Esophagus squamous epithelium (tissue), 5 donors: Measurements from ENCODE around the gene ARHGDIB. TPM values are rescaled to one million over a fixed set of nuclear protein-coding genes. Genes with fewer than 3 reads are reported as not detected.

Source experiments
- DNase-seq: peaks from one replicate; lab custom pipeline; 2025; lab: John Stamatoyannopoulos, UW
- H3K27ac ChIP-seq, 4 donors: fragments of 200-600 bp; sonication (generic); one replicate each; pipeline ENCODE4 v1.5.1; 2016 to 2019; ENCODE audit warnings: mild to moderate bottlenecking in 1 of 4
- H3K27me3 ChIP-seq, 4 donors: fragments of 200-600 bp; sonication (generic); 1 replicate in 3 of 4; 2 replicates in 1 of 4; pipeline versions ENCODE4 v1.5.1 to v1.6.0; 2017 to 2021; ENCODE audit warnings: antibody characterized with exemption in 1 of 4
- H3K36me3 ChIP-seq, 3 donors: fragments of 200-600 bp; sonication (generic); one replicate each; pipeline ENCODE4 v1.5.1; 2016 to 2019
- H3K4me1 ChIP-seq, 3 donors: fragments of 200-600 bp; sonication (generic); one replicate each; pipeline ENCODE4 v1.5.1; 2017 to 2019
- H3K4me3 ChIP-seq, 4 donors: fragments of 200-600 bp; sonication (generic); 1 replicate in 3 of 4; 2 replicates in 1 of 4; pipeline ENCODE4 v1.5.1; 2016 to 2019; ENCODE audit warnings: mild to moderate bottlenecking in 2 of 4, moderate library complexity in 1 of 4
- H3K9me3 ChIP-seq, 3 donors: fragments of 200-600 bp; sonication (generic); one replicate each; pipeline ENCODE4 v1.5.1; 2016 to 2019
- POLR2A ChIP-seq, 4 donors: fragments of 450-650 bp; IDR thresholded peaks; one replicate each; pipeline ENCODE4 v1.6.1; 2017; ENCODE audit warnings: antibody characterized with exemption in 4 of 4, mild to moderate bottlenecking in 4 of 4, moderate library complexity in 3 of 4
- WGBS, 2 donors: methylation state at CpG; one replicate each; pipeline ENCODE4 v1.1.5; 2018; 5-methylcytosine and 5-hydroxymethylcytosine counted together
- intact Hi-C: fragments of 100-400 bp; cut with DNase I; formaldehyde crosslinking; loops from one replicate; pipeline ENCODE4 v1.15.0; 2022
- total RNA-seq, 4 donors: library from RNA; depleted of rRNA; stranded (reverse); fragments of >200 nt; gene quantifications; one replicate each; pipeline ENCODE4 v1.1.0, GENCODE V29; 2016
- TF ChIP-seq, protein P1 (sequence below), 6 experiments: fragments of 450-650 bp in 4 of 6; fragments of 200-600 bp in 2 of 6; sonication (generic) in 2 of 6; IDR thresholded peaks; one replicate each; pipeline ENCODE4 v1.5.1; 2016 to 2019; ENCODE audit warnings: antibody characterized with exemption in 6 of 6, mild to moderate bottlenecking in 4 of 6, moderate library complexity in 4 of 6
- donor health status: DM: yes; HTN: yes; CAD: no.

Gene ARHGDIB
- total RNA-seq, 4 donors from 2014 or later: 17.2 to 91.1 (median 62.0) TPM

DNA sequence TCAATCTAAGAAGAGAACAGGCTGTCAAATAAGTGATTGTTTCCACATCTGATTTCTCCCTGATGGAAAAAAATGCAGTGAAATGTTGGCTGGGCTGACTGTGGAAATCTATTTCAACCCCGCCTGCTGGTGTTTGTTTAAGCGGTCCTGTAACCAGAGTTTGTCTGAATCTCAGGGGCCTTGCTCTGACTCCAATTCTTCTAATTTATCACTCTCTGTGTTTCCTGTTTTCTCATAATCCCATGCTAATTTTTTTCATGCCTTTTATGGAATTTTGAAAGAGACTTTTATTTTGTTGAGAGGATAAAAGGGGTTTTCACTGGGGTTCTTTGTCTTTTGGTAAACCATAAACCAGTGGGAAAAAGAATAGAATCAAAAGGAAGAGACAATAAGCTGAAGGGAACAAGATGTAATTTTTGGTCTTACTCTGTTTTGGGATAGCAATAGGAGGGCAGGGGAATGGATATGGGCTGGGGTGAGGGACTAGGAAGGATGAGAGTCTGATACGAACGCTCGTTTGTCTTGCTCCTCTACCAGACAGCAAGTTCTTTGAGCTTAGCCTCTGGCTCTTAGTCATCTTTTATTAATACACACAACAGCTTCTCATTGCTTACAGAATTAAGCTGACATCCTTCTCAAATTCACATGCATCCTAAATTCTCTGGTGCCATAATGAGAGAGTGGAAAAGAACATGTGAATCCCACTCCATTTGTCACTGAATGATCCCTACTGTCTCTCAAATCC is 67.7 kb downstream of the ARHGDIB start:
- WGBS, 2 donors: 47 to 61% methylated on average over 5 of the region's 5 CpGs
- Histone ChIP-seq H3K36me3 (no peaks in the 10 kb centered on the region), H3K9me3 (no peaks in the 10 kb centered on the region), H3K4me1 (peaks cover 0 to 37% (median 5%) of the 10 kb centered on the region in 3 donors), H3K27ac (peak overlapping the region; percentile 39 to 86 (median 72)), H3K4me3 (no peak overlapping the region), H3K27me3 (no peaks in the 10 kb centered on the region)
- TF ChIP-seq POLR2A (IDR thresholded peaks at IDR 0.05): no peak
- TF ChIP-seq, protein P1, sequence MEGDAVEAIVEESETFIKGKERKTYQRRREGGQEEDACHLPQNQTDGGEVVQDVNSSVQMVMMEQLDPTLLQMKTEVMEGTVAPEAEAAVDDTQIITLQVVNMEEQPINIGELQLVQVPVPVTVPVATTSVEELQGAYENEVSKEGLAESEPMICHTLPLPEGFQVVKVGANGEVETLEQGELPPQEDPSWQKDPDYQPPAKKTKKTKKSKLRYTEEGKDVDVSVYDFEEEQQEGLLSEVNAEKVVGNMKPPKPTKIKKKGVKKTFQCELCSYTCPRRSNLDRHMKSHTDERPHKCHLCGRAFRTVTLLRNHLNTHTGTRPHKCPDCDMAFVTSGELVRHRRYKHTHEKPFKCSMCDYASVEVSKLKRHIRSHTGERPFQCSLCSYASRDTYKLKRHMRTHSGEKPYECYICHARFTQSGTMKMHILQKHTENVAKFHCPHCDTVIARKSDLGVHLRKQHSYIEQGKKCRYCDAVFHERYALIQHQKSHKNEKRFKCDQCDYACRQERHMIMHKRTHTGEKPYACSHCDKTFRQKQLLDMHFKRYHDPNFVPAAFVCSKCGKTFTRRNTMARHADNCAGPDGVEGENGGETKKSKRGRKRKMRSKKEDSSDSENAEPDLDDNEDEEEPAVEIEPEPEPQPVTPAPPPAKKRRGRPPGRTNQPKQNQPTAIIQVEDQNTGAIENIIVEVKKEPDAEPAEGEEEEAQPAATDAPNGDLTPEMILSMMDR (IDR thresholded peaks at IDR 0.05): no peak
- no peak for DNase-seq
- intact Hi-C loops: no loop called here

DNA sequence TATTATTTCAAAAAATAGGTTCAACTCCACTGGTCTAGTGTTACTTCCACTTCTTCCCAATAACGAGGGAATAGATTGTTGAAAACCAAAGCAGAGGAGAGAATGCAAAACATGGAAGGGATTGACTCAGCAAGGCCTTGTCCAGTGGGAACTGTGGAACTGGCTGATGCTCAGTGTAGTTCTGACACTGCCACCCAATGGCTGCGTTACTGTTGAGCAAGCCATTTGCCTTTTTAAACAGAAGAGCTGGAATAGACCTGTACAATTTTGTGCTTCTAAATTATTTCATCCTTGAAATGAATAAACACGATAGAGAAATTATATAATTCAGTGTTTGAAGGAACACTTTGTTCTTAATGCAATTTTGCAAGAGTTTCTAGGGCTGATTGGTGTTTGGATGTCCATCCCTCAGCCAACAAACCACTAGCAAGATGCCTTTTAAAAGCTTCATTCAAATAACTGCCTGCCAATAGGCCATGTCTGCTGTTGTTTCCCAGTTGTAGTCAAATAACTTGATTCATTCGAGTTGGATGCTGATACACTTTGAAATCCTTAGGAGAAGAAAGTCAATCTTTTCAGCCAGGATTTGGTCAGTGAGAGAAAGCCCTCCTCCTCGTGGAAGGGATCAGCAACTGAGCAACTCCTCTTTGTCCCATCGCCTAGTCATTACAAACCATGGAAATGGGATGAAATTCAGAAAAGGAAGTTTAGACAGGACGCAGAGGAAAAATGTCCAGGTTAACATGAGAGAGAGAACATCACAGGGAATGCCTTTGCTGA is 68.5 kb downstream of the ARHGDIB start:
- H3K4me1 ChIP-seq: peaks cover 0 to 37% (median 5%) of the 10 kb centered on the region in 3 donors
- TF ChIP-seq POLR2A (IDR thresholded peaks at IDR 0.05): no peak
- TF ChIP-seq, protein P1 (IDR thresholded peaks at IDR 0.05): no peak
- H3K27ac ChIP-seq: peak overlapping the region; percentile 39 to 86 (median 72)
- no peaks in the 10 kb centered on the region for H3K36me3 ChIP-seq
- no peak for DNase-seq
- H3K4me3 ChIP-seq: no peak overlapping the region
- 54 to 56% methylated on average over 7 of the region's 7 CpGs for WGBS, 2 donors
- no peaks in the 10 kb centered on the region for H3K27me3 ChIP-seq
- intact Hi-C loops: no loop called here
- H3K9me3 ChIP-seq: no peaks in the 10 kb centered on the region

Other genes starting within 250 kb of the ARHGDIB start
- 10 to 100 TPM; 16.0 to 21.4 (median 18.2) TPM for gene WBP11, start 158.1 kb downstream of the ARHGDIB start, total RNA-seq
- 1 to 10 TPM in 1 of 4 donors, under 1 TPM in 3; 0.15 to 2.6 (median 0.65) TPM for gene C12orf60, start 157.9 kb downstream of the ARHGDIB start, total RNA-seq
- under 1 TPM in 1 of 4 donors, not detected in 3; 0.50 TPM for gene SMCO3, start 147.4 kb downstream of the ARHGDIB start, total RNA-seq
- gene ART4, start 118.1 kb downstream of the ARHGDIB start, total RNA-seq: under 1 TPM in 2 of 4 donors, not detected in 2; 0.35 to 0.95 TPM
- gene MGP, start 75.7 kb downstream of the ARHGDIB start, total RNA-seq: 100 to 1,000 TPM in 1 of 4 donors, 10 to 100 TPM in 2, 1 to 10 TPM in 1; 5.2 to 108 (median 41.4) TPM
- gene ERP27, start 23.1 kb downstream of the ARHGDIB start, total RNA-seq: 1 to 10 TPM in 2 of 4 donors, under 1 TPM in 1, not detected in 1; 0.57 to 5.5 (median 1.9) TPM
- not detected for gene PDE6H, start 11.4 kb upstream of the ARHGDIB start, total RNA-seq